GM18519 (cell line): Measurements from ENCODE around the gene ABHD17B.
"Not testable (repeated sequence)": the region's sequence is repeated elsewhere in the genome, so short reads cannot be mapped to it uniquely, and the experiment has no call there.

Source experiments
- ATAC-seq: cut with Tn5 transposase; IDR thresholded peaks from one replicate; pipeline ENCODE4 v1.9.1; 2021; ENCODE audit warnings: mild to moderate bottlenecking, moderate library complexity; ENCODE audit not compliant: unreplicated experiment, low FRiP score

The ABHD17B gene

DNA sequence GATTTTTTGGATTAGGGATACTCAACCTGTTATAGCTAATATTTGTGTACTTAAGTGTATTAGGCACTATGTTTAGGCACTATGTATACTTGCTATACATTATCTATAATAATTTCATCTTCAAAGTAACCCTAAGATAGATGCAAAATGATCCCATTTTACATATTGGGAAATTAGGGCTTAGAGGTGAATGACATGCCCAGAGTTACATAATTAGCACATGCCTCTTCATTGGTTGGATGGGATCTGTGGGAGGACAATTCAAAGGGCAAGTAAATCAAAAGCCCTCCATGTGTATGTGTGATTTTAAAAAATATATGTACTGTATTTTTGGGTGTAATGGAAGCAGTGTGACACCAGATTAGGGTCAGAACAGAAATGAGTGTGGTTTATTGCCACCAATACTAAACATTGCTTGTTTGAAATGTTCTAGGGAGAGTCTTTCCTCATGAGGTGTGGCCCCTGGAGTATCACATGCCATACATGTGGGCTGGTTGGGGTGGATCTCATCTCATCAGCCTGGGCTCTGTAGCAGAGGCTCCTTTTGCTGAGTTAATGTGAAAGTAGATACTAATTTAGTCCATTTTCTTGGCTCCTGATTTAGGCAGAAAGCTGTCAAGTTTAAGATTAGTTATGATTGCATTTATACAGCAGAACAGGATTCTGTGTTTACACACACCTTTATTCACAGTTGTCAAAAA is 6.0 kb upstream of the ABHD17B start:
- ATAC-seq, result peak; percentile 82

DNA sequence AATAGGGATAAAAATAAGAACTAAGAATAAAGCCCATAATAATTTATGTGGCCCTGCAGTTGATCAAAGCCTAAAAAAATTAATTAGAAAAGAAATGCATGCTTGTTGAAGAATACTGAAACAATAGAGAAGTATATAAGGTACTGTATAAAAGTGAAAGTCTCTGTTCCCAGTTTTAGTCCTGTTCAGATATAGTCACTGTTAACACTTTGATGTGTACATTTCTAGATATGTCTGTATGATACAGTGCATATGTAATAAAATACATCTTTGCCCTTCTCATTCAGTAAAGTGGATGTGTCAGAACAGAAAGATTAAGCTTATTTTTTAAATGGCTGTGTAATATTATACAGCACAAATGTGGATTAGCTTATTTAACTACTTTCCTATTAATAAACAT is 4.5 kb upstream of the ABHD17B start:
- ATAC-seq, result no peak

DNA sequence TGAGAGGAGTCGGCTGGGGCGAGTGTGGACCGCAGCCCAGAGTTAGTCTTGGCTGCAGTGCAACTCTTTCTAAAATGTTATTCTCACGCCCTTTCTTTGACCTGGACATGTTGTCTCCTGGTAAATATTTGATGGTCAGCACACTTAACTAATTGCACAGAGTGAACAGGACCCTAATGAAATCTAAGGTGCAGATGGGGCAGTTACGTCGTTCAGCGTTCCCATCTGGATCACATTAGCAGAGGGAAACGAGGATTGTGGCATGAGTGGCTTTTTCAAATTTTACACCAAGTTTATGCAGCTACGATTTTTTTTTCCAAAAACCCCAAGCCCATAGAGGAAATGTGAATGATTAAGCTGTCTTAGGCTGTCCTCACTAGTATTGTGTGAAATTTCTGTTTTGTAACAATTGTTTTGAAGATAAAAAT is 929 bp upstream of the ABHD17B start:
- no peak for ATAC-seq

- peak; percentile 6 for ATAC-seq
Measured at GRCh38 chr9:71910650-71911060, 338 bp downstream of the ABHD17B start.

GRCh38 chr9:71909887-71910649 is 925 bp downstream of the ABHD17B start:
- no peak for ATAC-seq

- ATAC-seq, result no peak
Measured at GRCh38 chr9:71908825-71909224, 2.2 kb downstream of the ABHD17B start.

DNA sequence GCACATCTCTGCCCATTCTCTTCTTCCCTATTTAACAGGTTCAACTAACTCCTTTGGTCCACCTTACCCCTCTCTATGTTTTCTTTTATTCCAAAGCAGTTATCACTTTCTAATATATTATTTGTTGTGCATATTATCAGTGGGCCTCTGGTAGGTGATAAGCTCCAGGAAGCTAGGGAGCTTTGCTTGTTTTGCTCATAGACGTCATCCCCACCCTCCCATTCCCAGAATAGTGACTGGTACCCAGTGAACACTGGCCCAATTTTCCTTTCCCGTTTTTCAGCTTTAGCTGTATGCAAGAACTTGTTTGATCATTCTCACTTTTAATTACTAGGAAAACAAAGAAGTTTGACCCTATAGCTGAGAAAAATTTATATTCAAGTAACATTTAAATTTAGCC is 6.9 kb downstream of the ABHD17B start:
- ATAC-seq, result no peak

DNA sequence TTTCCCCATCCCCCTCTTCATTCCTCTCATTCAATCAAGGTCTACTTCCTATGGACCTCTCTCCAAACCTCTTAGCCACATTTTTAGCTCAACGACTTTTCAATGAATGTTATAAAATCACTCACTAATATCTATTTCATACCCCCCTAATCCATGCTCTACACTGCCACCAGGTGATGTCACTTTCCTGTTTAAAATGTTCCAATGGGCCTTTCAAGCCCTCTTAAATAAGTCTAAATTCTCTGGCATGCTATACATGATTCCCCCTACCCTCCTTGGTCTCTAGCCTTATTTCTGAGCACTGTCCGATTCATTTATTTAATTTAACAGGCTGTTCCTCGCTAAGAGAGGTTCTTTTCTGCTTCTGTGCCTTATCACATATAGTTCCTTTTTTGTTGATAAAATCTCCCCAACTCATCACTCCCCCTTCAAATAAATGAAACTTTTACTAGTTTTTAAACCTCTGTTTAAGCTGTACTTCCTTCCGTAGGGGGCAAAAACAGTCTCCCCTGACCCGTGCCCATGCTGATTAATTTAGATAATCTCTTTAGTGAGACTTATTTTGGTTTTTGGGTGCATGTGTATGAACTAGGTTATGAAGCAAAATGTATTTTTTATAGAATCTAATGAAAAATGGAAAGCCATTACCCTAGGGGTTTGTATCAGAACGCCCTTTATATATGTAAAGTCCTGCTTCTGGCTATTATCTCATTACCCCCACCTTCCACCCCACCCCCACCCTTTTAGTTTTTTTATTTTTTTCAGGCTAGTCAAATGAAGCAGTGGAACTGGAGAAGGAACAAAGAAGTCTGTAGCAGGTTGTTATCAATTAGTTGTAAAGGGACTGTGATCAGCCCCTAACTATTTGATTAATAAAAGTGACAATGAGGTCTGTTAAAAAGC is 9.0 kb downstream of the ABHD17B start:
- ATAC-seq, result no peak

DNA sequence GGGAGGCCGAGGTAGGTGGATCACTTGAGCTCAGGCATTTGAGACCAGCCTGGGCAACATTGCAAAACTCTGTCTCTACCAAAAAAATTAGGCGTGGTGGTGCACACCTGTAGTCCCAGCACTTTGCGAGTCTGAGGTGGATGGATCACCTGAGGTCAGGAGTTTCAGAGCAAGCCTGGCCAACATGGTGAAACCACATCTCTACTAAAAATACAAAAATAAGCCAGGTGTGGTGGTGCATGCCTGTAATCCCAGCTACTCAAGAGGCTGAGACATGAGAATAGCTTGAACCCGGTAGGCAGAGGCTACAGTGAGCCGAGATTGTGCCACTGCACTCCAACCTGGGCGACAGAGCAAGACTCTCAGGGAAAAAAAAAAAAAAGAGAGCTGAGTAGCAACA is 12.2 kb downstream of the ABHD17B start:
- ATAC-seq, result not testable (repeated sequence)

- ATAC-seq, result peak; percentile 58
Measured at GRCh38 chr9:71897577-71897976, 13.4 kb downstream of the ABHD17B start.

GRCh38 chr9:71896761-71897160 is 14.2 kb downstream of the ABHD17B start:
- ATAC-seq, result no peak

- ATAC-seq, result no peak
Measured at GRCh38 chr9:71895955-71896354, 15.0 kb downstream of the ABHD17B start.

DNA sequence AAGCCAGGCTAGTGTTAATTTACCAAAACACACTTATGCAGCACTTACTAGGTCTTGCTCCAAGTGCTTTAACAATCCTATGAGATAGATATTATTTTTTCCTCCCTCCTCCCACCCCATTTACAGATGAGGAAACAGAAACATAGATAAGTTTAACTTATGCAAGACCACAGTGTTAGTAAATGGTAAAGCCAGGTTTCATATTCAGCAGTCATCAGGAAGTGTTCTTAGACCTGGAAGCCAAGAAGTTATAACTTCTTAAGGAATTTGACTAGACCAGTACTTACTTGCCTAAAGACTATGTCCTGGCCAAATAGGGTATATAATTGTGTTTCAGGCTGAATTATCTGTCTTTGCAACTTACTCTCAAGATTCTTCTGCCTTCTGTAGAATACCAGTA is 15.9 kb downstream of the ABHD17B start:
- ATAC-seq, result no peak

DNA sequence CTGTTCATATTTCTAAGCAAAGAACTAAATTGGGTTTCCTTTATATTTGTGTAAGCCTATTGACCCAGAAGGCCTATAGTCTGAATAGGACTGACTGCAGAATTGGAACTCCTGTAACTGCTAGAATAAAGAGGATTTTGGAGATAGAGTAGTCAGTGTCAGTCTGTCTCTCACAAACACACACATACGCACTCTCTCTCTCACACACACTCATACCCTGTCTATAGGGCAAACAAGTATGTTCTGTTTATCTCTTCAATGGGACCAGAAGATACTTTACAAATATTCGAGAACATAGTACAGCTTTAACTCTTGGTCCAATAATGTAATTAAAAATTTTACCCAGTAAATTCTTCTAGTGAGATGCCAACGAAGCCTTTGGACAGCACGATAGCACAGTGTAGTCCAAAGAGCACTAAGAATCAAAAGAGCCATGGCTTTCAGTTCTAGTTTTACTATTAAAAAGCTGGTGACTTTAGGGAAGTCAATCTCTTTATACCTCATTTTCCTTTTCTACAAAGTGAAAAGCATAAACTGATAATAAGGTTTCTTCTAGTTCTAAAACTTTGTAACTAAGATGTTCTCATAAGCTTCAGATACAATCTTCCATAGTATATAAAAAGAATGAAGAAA is 19.3 kb downstream of the ABHD17B start:
- no peak for ATAC-seq

GRCh38 chr9:71890042-71890679 is 20.8 kb downstream of the ABHD17B start:
- ATAC-seq, result no peak

- ATAC-seq, result no peak
Measured at GRCh38 chr9:71887362-71887761, 23.6 kb downstream of the ABHD17B start.

DNA sequence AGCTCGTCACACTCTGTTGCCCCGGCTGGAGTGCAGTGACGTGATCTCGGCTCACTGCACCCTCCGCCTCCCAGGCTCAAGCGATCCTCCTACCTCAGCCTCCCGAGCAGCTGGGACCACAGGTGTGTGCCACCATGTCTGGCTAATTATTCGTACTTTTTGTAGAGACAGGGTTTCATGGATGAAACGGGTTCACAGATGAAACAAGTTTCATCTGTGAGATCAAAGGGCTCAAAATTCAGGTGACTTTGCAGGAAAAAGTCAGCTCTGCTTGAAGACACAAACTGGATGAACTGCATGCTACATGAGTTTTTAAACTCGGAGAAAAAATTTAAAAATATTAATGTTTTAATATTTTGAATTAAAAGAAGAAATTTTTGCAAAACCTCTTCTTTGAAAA is 24.5 kb downstream of the ABHD17B start:
- ATAC-seq, result no peak

DNA sequence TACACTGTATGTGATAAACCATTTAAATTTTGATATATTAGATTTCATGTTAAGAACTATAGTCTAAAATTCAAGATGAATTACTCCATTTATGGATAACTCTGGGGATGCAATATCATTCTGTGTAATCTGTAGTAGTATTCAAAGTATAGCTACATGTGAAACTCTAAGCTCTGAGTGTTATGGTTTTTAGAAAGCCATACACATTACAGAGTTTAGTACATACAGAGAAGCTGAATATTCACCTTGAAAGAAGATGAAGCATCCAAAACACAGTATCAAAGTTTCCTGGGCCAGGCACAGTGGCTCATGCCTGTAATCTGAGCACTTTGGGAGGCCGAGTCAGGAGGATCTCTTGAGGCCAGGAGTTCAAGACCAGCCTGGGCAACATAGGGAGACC is 25.0 kb downstream of the ABHD17B start:
- no peak for ATAC-seq

GRCh38 chr9:71885467-71885866 is 25.5 kb downstream of the ABHD17B start:
- no peak for ATAC-seq

GRCh38 chr9:71884005-71884404 is 27.0 kb downstream of the ABHD17B start:
- ATAC-seq, result no peak
